CD4-positive, alpha-beta T cell treated with Interleukin-2 at 100 ng/mL for 4 hours (primary cell): ENCODE data around the gene MRPL32.
"Not testable (repeated sequence)": the region's sequence is repeated elsewhere in the genome, so short reads cannot be mapped to it uniquely, and the experiment has no call there.

Source experiments
- DNase-seq: peaks from one replicate; pipeline ENCODE4 v3.0.0-alpha.2; 2020; ENCODE audit warnings: low spot score

MRPL32 gene

DNA sequence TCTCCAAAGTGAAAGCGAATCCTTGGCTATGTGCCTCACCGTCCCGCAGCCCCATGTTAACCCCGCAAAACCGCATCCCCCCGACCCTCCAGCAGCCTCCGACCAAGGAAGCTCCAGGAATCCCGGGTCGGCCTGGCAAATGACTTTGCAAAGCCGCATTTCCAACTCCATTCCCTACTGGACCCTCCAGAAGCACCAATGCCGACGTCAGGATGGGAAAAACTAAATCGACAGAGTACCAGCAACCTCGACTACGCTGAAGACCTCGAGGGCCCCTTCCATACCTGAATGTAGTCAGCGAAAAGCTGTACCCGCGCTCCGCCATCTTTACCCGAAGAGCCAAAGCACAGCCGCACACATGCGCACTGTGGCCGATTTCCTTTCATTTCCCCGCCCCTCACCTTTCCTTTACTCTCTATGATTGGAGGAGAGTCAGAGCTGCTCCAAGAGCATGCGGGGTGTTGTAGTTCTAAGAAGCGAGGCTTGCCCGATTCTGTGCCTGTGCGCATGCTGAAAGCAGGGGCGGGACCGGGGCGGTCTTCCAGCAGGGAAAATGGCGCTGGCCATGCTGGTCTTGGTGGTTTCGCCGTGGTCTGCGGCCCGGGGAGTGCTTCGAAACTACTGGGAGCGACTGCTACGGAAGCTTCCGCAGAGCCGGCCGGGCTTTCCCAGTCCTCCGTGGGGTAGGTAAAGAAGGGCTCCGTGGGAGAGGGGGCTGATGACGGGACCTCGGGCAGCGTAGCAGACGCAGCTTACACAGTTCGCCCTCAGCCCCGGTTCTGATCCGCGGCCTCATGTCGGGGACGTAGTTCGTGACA lies at the start of gene MRPL32, which contains the start of gene PSMA2:
Gene MRPL32, plus strand, starts transcription at position 543 of the 818 bp plus-strand sequence. Its CDS starts 11 bp downstream, at position 554.
Gene PSMA2, minus strand, starts transcription at position 341 of the 818 bp plus-strand sequence. Its CDS starts 16 bp downstream, at position 325.
- DNase-seq, result peak; percentile 97

GRCh38 chr7:42883950-42884349 lies 48.2 kb upstream of the MRPL32 start:
- DNase-seq, result no peak

DNA sequence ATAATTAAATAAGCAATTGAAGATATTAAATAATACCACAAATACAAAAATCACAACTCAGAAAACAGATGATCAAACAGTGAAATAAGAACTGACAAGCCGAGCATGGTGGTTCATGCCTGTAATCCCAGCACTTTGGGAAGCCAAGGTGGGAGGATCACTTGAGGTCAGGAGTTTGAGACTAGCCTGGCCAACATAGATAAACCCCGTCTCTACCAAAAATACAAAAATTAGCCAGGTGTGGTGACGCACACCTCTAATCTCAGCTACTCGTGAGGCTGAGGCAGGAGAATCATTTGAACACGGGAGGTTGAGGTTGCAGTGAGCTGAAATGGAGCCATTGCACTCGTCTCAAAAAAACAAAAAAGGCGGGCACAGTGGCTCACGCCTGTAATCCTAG lies 47.0 kb upstream of the MRPL32 start:
- DNase-seq, result not testable (repeated sequence)

DNA sequence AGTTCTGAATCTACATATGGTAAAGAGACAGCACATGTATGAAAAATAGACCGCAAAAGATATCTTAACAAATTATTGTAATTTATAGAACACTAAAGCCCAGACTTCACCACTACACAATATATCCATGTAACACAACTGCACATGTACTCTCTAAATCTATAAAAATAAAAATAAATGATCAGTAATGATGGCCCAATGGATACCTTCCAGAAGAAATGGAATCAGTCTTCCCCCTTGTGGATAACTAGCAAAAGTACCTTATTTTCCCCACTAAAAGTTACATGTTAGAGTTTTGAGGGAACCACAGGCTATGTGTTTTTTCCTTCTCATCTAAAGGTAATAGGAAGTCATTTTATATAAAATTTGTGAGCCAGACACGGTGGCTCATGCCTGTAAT lies 46.0 kb upstream of the MRPL32 start:
- DNase-seq, result no peak

GRCh38 chr7:42886893-42887505 lies 45.2 kb upstream of the MRPL32 start:
- DNase-seq, result no peak

GRCh38 chr7:42893346-42894240 lies 38.6 kb upstream of the MRPL32 start:
- no peak for DNase-seq

DNA sequence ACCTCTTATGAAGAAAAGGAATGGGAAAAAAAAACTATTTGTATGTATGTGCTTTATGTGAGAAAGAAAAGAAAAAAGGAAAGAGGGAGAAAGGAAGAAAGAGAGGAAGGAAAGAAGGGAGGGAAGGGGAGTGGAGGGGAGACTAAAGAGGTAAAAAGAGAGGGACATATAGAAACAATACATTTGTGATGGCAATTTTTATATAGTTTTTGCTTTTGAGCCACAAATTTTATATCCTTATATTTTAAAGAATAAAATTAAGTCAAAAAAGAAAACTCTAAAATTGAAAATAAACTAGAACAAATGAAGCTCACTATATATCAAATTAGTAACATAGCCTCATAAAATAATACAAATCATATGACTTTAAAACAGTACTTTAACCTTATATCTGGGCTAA lies 31.3 kb upstream of the MRPL32 start:
- no peak for DNase-seq

- no peak for DNase-seq
Observed at GRCh38 chr7:42902331-42902730, 29.8 kb upstream of the MRPL32 start.

GRCh38 chr7:42906181-42906580 lies 26.0 kb upstream of the MRPL32 start:
- no peak for DNase-seq

- no peak for DNase-seq
Observed at GRCh38 chr7:42907316-42907715, 24.9 kb upstream of the MRPL32 start.

- DNase-seq, result no peak
Observed at GRCh38 chr7:42910306-42910705, 21.9 kb upstream of the MRPL32 start.

- DNase-seq, result peak; percentile 95
Observed at GRCh38 chr7:42911454-42912447, 20.4 kb upstream of the MRPL32 start, which contains the start of gene C7orf25. C7orf25 (minus strand) TSS chr7:42912070; CDS start chr7:42910900, 1,170 bp downstream.

- no peak for DNase-seq
Observed at GRCh38 chr7:42913591-42913990, 18.6 kb upstream of the MRPL32 start.

GRCh38 chr7:42914009-42914408 lies 18.2 kb upstream of the MRPL32 start:
- no peak for DNase-seq

- DNase-seq, result no peak
Observed at GRCh38 chr7:42914421-42915045, 17.6 kb upstream of the MRPL32 start.

DNA sequence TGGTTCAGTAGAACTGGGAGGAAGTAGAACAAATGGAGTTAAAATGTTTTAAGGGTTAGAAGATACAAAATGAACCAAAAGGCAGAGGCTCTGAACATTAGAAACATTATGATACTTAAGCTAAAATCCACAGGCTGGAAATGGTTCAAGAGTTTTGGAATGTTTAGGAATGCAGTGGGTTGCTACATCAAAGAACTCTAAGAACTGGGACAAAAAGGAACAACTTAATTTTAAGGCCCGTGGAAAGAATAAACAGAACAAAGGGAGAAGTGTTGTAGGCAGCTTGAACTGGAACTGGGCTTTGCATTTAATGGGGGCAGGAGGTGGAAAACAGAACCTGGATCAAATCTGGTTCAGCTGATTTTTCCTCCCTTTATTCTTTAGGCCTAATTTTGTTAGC lies 16.8 kb upstream of the MRPL32 start:
- no peak for DNase-seq

DNA sequence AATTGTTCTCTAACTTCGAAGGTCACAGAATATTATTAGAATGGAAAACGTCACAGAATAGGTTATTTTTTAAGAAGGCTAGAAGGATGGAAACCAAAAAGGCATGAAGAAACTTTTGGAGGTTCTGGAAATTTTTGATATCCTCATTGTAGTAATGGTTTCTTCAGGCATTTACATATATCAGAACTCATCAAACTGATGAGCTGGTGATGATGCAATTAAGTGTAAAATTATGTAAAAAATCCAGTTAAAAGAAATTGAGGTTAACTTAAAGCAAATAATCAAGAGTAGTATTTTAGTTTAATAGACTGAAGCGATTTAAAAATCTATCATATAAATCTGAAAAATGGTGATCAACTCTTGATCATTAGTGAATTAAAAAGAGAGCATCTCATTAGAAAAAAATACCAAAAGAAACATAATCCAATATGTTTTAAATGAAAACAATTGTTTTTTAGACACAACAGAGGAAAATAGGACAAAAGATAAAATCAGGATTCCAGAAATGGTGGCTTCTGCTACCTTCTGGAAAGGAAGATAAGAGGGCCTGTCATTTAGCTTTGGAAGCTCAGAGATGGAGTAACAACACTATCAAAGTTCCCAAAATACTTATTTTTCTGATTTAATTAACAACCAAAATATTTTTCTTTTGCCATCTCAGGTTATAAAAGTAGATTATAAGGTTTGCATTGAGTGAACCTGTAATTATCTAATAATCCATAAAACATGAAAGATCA lies 10.0 kb upstream of the MRPL32 start:
- DNase-seq, result no peak

DNA sequence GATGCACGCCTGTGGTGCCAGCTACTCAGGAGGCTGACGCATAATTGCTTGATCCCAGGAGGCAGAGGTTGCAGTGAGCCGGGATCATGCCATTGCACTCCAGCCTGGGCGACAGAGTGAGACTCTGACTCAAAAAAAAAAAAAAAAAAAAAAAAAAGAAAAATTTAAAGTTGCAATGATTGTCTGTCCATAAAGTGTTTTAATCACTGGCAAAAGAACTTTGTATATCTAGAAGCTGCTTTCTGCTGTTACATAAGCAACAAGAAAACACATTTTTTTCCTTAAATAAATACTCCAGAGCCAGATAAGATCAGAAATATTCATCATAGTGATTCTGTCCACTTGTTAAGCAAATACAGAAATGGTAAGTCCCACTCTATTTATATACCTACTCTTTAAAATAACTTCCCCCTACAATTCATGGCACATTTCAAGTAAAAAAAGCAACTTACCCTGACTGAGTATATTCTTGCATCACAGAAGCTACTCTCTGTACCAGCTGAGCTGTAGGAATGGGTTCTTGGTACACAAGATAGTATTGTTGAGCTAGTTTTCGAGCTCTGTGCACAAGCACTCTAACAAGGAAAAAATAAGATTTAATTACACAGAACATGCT lies 7.8 kb upstream of the MRPL32 start:
- no peak for DNase-seq

GRCh38 chr7:42925630-42926029 lies 6.5 kb upstream of the MRPL32 start:
- DNase-seq, result no peak
